Right lobe of liver (tissue), 4 donors: Measurements from ENCODE around the gene MAP7D1.

Experiments
- CTCF ChIP-seq, 4 donors: fragments of 200-600 bp in 3 of 4; fragments of 450-650 bp in 1 of 4; IDR thresholded peaks; one replicate each; pipeline versions ENCODE4 v1.5.1 to v1.8.0; 2016 to 2022; ENCODE audit warnings: antibody characterized with exemption in 4 of 4, mild to moderate bottlenecking in 2 of 4
- POLR2A ChIP-seq: fragments of 450-650 bp; IDR thresholded peaks from one replicate; pipeline ENCODE4 v1.6.1; 2017; ENCODE audit warnings: antibody characterized with exemption, mild to moderate bottlenecking
- donor health status: DM: no; HTN: no; CAD: no.
- donor health status: DM: no; HTN: no; CAD: no.
- donor health status: DM: no; HTN: yes; CAD: no.

GRCh38 chr1:36206323-36206858, 50.4 kb downstream of the MAP7D1 start:
- no peak for TF ChIP-seq CTCF (IDR thresholded peaks at IDR 0.05)
- no peak for TF ChIP-seq POLR2A
